MCF 10A (cell line): ENCODE measurements around the gene DPF1. TPM values are rescaled to one million over a fixed set of nuclear protein-coding genes. Genes with fewer than 3 reads are reported as not detected.

Experiments used
- BruUV-seq: library from RNA; stranded (reverse); fragments of 400-500 nt; replicated peaks from 2 replicates; lab custom pipeline; 2021; lab: Mats Ljungman, UMichigan
- CTCF ChIA-PET: fragments of 300-600 bp; sonication (Branson Sonifier 250); formaldehyde crosslinking; extraction: SDS; loops from one replicate; lab custom pipeline; 2021; ENCODE audit warnings: antibody characterized with exemption, inconsistent platforms; lab: Yijun Ruan, JAX
- POLR2A ChIA-PET: fragments of 300-600, 350-650 bp; sonication (Branson Sonifier 250); formaldehyde crosslinking; extraction: SDS; loops from one replicate; lab custom pipeline; 2020; ENCODE audit warnings: antibody characterized with exemption, inconsistent platforms; lab: Yijun Ruan, JAX
- DNase-seq: peaks from one replicate; pipeline ENCODE4 v3.0.0-alpha.2; 2018; ENCODE audit not compliant: unreplicated experiment
- H3K27ac Mint-ChIP-seq: one replicate; pipeline ENCODE4 v1.8.0; 2022; ENCODE audit warnings: mild to moderate bottlenecking, low read depth, mixed read lengths; ENCODE audit not compliant: unreplicated experiment
- H3K27me3 Mint-ChIP-seq: one replicate; pipeline ENCODE4 v1.8.0; 2022; ENCODE audit warnings: mixed read lengths; ENCODE audit not compliant: insufficient read depth, unreplicated experiment
- H3K36me3 Mint-ChIP-seq: one replicate; pipeline ENCODE4 v1.8.0; 2022; ENCODE audit warnings: mild to moderate bottlenecking, moderate library complexity, mixed read lengths; ENCODE audit not compliant: insufficient read depth, unreplicated experiment
- H3K4me1 Mint-ChIP-seq: one replicate; pipeline ENCODE4 v1.8.0; 2022; ENCODE audit warnings: mixed read lengths; ENCODE audit not compliant: insufficient read depth, unreplicated experiment
- H3K4me3 Mint-ChIP-seq: one replicate; pipeline ENCODE4 v1.8.0; 2022; ENCODE audit warnings: mild to moderate bottlenecking, moderate library complexity, mixed read lengths; ENCODE audit not compliant: unreplicated experiment
- H3K9me3 Mint-ChIP-seq: one replicate; pipeline ENCODE4 v1.8.0; 2022; ENCODE audit warnings: mixed read lengths; ENCODE audit not compliant: unreplicated experiment
- intact Hi-C: fragments of 100-400 bp; cut with micrococcal nuclease; formaldehyde crosslinking; loops from 2 replicates; pipeline ENCODE4 v1.14.1; 2022
- total RNA-seq: library from RNA; stranded (reverse); gene quantifications from 2 replicates; pipeline ENCODE4 v1.2.3, GENCODE V29; 2022
- TF ChIP-seq, protein P1 (sequence below): fragments of 200-600 bp; IDR thresholded peaks from one replicate; pipeline ENCODE4 v1.8.0; 2022; ENCODE audit warnings: antibody characterized with exemption, mild to moderate bottlenecking; ENCODE audit not compliant: unreplicated experiment

The DPF1 gene
- total RNA-seq, 1 experiment from 2014 or later, result 1.2 TPM

DNA sequence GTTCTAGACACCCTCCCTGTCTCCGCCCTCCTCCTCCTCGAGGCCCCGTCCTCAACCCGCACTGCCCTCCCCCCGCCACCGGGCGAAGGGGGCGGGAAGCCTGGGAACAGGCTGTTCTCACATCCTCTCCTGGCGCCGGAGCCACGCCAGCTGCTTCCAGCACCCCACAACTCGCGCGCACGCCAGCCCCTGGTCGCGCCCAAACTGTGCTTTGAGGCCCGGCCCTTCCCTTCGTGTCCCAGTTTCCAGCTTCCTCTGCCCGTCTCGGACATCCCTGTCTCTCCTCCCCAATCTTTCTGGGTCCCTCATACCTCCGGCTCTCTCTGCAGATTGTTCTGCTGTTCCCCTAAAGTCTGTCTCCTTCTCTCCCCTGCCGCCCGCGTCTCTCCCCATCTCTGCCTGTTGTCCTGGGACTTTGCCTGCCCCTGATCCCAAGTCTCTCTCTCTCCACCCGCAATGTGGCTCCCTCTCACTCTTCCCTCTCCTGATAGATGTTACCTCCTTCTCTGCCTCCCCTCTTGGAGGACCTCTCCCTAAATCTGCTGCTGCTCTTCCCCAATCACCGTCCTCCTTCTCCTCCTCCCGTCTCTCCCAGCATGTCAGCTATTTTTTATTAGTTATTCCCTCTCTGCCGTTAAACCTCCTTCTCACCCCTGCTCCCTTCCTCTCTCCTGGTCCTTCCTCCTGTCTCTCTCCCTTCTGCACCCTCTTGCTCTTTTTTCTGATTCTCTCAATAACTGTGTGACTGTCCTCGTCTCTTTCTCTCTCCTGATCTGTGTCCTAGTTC, 14.2 kb downstream of the DPF1 start:
- ChIA-PET POLR2A (no interaction called here), CTCF (interaction anchor here (0.6 to 1.1 kb wide), 4 partner anchors 74 to 389 kb away, joined by 3 to 4 read pairs (median 3); no protein-coding TSS in a partner anchor)
- H3K27me3 Mint-ChIP-seq, result no peaks in the 10 kb centered on the region
- TF ChIP-seq, protein P1, sequence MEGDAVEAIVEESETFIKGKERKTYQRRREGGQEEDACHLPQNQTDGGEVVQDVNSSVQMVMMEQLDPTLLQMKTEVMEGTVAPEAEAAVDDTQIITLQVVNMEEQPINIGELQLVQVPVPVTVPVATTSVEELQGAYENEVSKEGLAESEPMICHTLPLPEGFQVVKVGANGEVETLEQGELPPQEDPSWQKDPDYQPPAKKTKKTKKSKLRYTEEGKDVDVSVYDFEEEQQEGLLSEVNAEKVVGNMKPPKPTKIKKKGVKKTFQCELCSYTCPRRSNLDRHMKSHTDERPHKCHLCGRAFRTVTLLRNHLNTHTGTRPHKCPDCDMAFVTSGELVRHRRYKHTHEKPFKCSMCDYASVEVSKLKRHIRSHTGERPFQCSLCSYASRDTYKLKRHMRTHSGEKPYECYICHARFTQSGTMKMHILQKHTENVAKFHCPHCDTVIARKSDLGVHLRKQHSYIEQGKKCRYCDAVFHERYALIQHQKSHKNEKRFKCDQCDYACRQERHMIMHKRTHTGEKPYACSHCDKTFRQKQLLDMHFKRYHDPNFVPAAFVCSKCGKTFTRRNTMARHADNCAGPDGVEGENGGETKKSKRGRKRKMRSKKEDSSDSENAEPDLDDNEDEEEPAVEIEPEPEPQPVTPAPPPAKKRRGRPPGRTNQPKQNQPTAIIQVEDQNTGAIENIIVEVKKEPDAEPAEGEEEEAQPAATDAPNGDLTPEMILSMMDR, result no peak
- no peaks in the 10 kb centered on the region for H3K9me3 Mint-ChIP-seq
- intact Hi-C loops, result no loop called here
- peak; percentile 35 for DNase-seq
- H3K36me3 Mint-ChIP-seq, result peaks cover 24% of the 10 kb centered on the region
- peak overlapping the region; percentile 73 for H3K27ac Mint-ChIP-seq
- no TSS peak for BruUV-seq
- peaks cover 18% of the 10 kb centered on the region for H3K4me1 Mint-ChIP-seq
- peak overlapping the region; percentile 44 for H3K4me3 Mint-ChIP-seq

DNA sequence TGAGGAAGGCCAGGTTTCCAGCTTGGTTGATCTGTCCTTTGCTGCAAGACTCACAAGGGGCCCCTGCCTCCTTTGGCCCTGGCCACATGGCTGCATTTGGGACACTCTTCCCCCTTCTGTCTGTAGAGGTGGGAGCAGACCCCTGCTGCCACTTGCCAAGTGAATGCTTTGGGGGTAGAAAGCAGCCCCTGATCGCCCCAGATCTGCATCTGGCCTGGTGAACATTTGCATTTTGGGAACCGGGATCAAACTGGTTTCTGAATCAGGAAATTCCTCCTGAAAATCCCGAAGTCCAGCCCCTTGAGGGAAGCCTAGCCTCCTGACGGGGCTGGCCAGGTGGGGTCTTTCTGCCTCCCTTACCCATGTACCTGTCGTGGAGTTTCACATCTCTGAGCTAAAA, 14.9 kb downstream of the DPF1 start:
- H3K27me3 Mint-ChIP-seq, result no peaks in the 10 kb centered on the region
- TF ChIP-seq, protein P1, result no peak
- no peak overlapping the region for H3K27ac Mint-ChIP-seq
- intact Hi-C loops, result no loop called here
- peaks cover 16% of the 10 kb centered on the region for H3K4me1 Mint-ChIP-seq
- CTCF ChIA-PET, result interaction anchor here (0.6 to 1.1 kb wide), 6 partner anchors 66 to 388 kb away, joined by 3 to 4 read pairs (median 3); no protein-coding TSS in a partner anchor
- H3K9me3 Mint-ChIP-seq, result no peaks in the 10 kb centered on the region
- POLR2A ChIA-PET, result no interaction called here
- BruUV-seq, result no TSS peak
- no peak for DNase-seq
- peaks cover 31% of the 10 kb centered on the region for H3K36me3 Mint-ChIP-seq
- H3K4me3 Mint-ChIP-seq, result peak overlapping the region; percentile 44

DNA sequence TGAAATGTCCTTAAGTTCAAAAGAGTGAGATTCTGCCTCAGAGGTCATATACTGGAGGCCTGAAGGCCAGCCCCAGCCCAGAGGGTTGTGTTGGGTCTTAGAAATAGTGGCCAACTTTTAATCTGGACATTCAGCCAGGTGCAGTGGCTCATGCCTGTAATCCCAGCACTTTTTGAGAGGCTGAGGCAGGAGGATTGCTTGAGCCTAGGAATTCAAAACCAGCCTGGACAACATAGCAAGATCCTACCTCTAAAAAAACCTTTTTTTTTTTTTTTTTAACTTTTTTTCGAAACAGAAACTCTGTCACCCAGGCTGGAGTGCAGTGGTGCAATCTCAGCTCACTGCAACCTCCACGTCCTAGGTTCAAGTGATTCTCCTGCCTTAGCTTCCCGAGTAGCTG, 15.5 kb downstream of the DPF1 start:
- Mint-ChIP-seq H3K36me3 (peaks cover 37% of the 10 kb centered on the region), H3K9me3 (no peaks in the 10 kb centered on the region), H3K4me1 (peaks cover 12% of the 10 kb centered on the region), H3K4me3 (no peak overlapping the region), H3K27me3 (no peaks in the 10 kb centered on the region), H3K27ac (no peak overlapping the region)
- intact Hi-C loops, result no loop called here
- CTCF ChIA-PET, result interaction anchor here (0.6 to 0.7 kb wide), 2 partner anchors 65 to 306 kb away, joined by 3 to 4 read pairs; no protein-coding TSS in a partner anchor
- no peak for DNase-seq
- POLR2A ChIA-PET, result no interaction called here
- no TSS peak for BruUV-seq
- TF ChIP-seq, protein P1, result no peak

DNA sequence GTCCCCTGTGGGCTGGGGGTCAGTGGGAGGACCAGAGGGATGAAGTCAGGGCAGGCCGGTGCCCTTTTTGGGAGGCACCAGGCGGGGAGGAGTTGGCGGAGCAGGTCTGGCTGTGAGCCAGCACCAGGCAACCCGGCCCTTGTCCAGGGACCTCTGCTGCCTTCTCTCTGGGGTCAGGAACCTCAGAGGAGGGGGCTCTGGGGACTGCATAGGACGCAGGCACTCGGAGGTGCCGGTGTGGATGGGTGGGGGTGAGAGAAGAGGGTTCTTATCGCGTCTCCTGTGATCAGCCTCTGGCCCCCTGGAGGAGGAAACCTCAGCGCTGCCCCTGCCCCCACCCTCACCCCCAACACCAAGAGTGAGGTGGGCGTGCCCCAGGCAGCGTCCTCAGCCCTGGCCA, 16.5 kb downstream of the DPF1 start:
- H3K4me1 Mint-ChIP-seq, result peaks cover 12% of the 10 kb centered on the region
- no peak overlapping the region for H3K4me3 Mint-ChIP-seq
- TF ChIP-seq, protein P1, result no peak
- H3K9me3 Mint-ChIP-seq, result no peaks in the 10 kb centered on the region
- POLR2A ChIA-PET, result no interaction called here
- no peaks in the 10 kb centered on the region for H3K27me3 Mint-ChIP-seq
- no peak for DNase-seq
- CTCF ChIA-PET, result no interaction called here
- intact Hi-C loops, result no loop called here
- no TSS peak for BruUV-seq
- peaks cover 48% of the 10 kb centered on the region for H3K36me3 Mint-ChIP-seq
- H3K27ac Mint-ChIP-seq, result no peak overlapping the region
